ENCODE measurements around the gene RXRB.
"Not testable (repeated sequence)": the region's sequence is repeated elsewhere in the genome, so short reads cannot be mapped to it uniquely, and the experiment has no call there.

RXRB gene

DNA sequence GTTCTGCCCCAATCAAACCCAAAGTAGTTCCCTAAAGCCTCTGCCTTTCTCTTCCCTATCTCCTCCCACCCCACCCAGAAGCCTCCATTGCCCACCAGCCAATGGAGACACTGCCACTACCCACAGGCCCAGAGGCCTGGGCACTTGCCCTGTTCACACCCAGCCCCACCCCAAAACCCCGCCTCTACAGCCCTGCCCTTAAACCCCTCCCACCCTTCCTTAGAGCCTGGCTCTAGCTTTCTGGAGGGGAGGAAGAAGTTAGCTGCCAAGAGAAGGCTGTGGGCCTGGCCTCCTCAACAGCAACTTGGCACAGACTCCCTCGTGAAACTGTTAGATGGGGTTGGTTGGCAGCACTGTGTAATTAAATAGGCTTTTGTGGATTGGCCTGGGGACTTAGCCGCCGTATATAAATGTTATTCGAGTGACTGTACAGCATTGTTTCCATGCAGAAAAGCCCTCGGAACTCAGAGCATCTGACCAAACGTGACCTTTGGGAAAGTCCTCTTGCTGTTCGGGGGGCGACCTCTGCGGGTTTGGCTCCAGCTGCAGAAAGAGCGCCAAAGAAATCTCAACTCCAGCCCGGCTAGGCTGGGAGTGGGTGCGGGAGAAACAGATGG, 39.6 kb downstream of the RXRB start:
- DNase-seq = peak; percentile 78

DNA sequence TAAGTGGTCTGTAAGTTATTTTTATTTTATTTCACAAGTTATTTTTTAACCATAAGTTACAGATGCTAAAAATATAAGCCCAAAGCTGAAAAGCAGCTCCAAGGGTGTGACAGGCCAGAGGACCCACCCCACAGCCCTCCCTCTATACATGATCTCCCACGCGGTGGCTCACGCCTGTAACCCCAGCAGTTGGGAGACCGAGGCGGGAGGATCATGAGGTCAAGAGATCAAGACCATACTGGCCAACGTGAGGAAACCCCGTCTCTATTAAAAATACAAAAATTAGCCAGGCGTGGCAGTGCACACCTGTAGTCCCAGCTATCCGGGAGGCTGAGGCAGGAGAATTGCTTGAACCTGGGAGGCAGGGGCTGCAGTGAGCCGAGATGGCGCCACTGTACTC, 40.4 kb downstream of the RXRB start:
- DNase-seq = no peak

DNA sequence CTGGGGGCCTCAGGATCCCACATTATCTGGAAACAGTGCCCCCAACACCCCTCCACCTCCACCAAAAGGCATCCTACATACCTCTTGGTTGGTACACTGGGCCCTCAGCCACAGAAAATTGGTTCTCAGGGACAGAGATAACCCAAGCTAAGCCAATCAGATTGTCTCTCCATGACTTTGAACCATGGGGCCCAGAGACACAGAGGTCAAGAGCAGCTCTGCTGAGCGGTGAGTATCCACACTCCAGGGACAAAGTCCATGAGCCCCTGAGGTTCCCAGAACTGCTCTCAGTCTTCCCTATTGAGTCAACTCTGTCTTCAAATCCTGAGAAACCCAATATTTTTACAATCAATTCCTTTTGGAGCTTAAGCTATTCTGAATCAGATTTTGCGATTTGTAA, 43.5 kb downstream of the RXRB start:
- no peak for DNase-seq

DNA sequence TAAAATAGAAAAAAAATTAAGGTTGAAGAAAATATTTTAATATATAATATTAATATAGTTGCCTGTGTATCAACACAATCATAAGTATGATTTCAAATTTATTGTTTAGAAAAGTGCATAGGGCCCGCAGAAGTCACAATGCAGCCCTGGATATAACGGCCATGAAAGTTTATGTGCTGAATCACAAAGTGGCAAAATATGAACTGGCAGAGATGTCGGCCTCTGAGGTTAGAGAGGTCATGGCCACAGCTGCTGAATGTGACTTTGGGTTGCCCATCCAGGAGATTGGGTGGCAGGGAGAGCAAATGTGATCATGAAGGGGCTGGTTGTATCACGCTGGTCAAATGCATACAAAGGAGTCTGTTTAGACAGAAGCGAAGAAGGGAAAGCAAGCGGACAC, 43.9 kb downstream of the RXRB start:
- DNase-seq = no peak

DNA sequence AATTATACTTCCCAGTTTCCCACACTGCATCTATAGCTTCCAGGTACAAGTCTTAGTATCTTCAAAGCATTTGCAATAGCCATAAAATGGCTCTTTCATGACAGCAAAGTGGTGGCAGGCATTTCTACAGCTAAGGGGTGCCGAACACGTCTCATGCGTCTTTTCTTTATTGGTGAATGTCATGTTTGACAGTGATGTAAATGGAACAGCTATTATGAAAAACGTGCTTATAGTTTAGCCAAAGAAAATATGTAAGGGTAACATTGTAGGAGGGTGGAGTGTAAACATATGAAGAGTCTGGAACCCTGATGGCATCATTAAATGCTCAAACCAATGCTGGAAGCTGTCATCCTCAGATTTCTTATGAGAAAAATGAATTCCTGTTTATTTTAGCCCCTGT, 46.1 kb downstream of the RXRB start:
- no peak for DNase-seq

DNA sequence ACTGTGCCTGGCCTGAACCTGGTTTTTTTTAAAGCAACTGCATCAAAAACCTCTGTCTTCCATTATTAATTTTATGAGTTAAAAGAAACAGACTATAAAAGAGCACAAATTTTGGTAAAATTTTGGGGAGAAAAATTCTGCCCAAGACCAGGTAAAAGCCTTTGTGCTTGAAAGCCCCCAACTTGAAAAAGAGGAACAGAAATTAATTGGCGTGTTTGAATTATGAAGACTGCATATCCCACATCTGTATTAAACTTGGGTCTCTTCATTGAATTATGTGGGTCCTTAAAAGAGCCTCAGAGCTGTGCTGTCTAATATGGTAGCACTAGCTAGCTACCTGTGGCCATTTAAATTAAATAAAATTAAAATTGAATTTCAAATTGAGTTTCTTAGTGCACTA, 49.4 kb downstream of the RXRB start:
- DNase-seq = no peak

DNA sequence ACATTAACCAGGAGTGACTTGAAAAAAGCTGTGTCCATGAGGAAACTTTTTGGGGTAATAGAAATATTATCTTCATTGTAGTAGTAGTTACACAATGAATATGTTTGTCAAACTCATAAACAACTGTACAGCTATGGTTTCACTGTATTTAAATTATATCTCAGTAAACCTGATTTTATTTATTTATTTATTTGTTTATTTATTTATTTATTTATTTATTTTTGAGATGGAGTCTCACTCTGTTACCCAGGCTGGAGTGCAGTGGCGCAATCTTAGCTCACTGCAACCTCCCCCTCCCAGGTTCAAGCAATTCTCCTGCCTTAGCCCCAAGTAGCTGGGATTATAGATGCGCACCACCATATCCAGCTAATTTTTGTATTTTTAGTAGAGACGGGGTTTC, 49.9 kb downstream of the RXRB start:
- DNase-seq = not testable (repeated sequence)

DNA sequence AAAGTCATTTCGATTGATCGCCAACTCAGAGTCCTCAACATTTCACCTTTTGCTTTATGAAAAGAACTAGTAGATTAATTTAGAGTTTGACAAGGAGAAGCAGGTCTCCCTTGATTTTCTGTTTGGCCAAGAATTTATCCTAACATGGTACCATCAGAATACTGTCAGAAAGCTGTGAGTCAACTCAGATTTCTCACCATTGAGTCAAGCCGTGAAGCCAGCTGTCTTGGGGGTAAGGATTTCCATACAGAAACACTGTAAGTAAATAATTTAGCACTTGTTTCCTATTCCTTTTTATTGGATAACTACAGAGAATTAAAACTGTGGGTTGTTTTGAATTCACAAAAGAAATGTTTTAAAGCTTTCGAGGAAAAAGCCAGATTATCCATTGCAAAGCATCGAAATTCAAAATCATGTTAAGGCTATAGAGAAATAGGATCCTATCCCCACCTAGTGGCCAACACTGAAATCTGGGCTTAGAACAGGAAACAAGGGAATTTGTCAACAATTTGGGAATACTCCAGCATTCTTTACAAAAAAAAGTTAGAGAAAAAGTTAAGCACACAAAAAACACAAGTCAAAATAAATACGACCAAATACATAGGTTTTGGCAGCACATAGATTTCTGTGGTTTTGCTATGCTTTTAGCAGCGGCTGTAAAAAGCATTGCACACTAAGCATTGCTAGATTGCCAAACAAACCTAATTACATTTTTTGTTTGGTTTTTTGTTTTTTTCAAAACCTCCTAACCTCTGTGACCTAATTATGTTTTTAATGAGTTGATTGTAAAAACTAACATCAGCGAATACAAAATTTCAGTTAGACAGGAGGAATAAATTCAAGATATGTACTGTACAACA, 52.4 kb downstream of the RXRB start:
- DNase-seq = peak; percentile 44

DNA sequence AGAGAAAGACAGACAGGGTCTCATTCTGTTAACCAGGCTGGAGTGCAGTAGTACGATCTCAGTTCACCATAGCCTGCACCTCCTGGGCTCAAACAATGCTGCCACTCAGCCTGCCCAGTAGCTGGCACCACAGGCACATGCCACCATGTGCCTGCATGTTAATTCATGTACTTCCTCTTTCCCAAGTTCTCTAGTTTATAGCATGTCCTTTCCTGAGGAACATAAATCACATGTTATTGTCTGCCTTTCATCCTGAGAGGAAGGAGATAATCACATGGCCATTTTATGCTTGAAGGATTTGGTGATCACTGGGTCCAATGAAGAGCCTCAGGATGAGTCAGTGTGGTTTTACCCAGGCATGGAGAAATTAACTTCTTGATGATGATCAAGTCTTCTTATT, 56.1 kb downstream of the RXRB start:
- DNase-seq = no peak

Data from fibroblast of skin of right quadriceps (primary cell).